CD14-positive monocyte (primary cell): ENCODE measurements around the gene CKM. TPM values are rescaled to one million over a fixed set of nuclear protein-coding genes. Genes with fewer than 3 reads are reported as not detected.
A peak's percentile ranks its signal among the peaks of the same experiment; 100 is the strongest.
"Not testable (repeated sequence)": the region's sequence is repeated elsewhere in the genome, so short reads cannot be mapped to it uniquely, and the experiment has no call there.

Experiments used
- DNase-seq, 3 donors: peaks; one replicate each; pipeline ENCODE4 v3.0.0-alpha.2; 2011 to 2022
- H2AFZ ChIP-seq: 2 replicates; pipeline ENCODE4 v1.6.0; 2012; ENCODE audit warnings: mild to moderate bottlenecking, low read depth, low read length, inconsistent platforms; ENCODE audit not compliant: insufficient read depth, poor library complexity, severe bottlenecking
- H3K27ac ChIP-seq, 2 donors: 1 replicate in 1 of 2; 2 replicates in 1 of 2; pipeline ENCODE4 v1.5.1; 2012 to 2013; ENCODE audit warnings: low read length in 2 of 2, control low read depth in 1 of 2, inconsistent platforms in 1 of 2, low read depth in 1 of 2, mild to moderate bottlenecking in 1 of 2
- H3K27me3 ChIP-seq, 2 donors: one replicate each; pipeline versions ENCODE4 v1.6.0 to v1.6.1; 2011 to 2013; ENCODE audit warnings: low read length in 2 of 2; ENCODE audit not compliant: control insufficient read depth in 2 of 2, insufficient read depth in 2 of 2
- H3K36me3 ChIP-seq, 2 donors: replicated peaks in 1 of 2; 1 replicate in 1 of 2; 2 replicates in 1 of 2; pipeline versions ENCODE4 v1.5.1 to v1.6.1; 2012 to 2013; ENCODE audit warnings: low read length in 2 of 2, control low read depth in 1 of 2, inconsistent platforms in 1 of 2, mild to moderate bottlenecking in 1 of 2; ENCODE audit not compliant: insufficient read depth in 2 of 2, control insufficient read depth in 1 of 2
- H3K4me1 ChIP-seq, 2 donors: 1 replicate in 1 of 2; 2 replicates in 1 of 2; pipeline versions ENCODE4 v1.5.1 to v1.6.1; 2012 to 2013; ENCODE audit warnings: low read length in 2 of 2, control low read depth in 1 of 2, inconsistent platforms in 1 of 2, mild to moderate bottlenecking in 1 of 2, moderate library complexity in 1 of 2; ENCODE audit not compliant: insufficient read depth in 2 of 2, control insufficient read depth in 1 of 2
- H3K4me2 ChIP-seq: replicated peaks from 2 replicates; pipeline ENCODE3; 2012; ENCODE audit warnings: low read length, moderate library complexity, mild to moderate bottlenecking; ENCODE audit not compliant: poor library complexity, severe bottlenecking; ENCODE audit errors: extremely low read depth
- H3K4me3 ChIP-seq, 3 experiments: fragments of 200-600 bp in 1 of 3; sonication (generic) in 1 of 3; replicated peaks in 1 of 3; 1 replicate in 2 of 3; 2 replicates in 1 of 3; pipeline ENCODE4 v1.5.1; 2011 to 2013; ENCODE audit warnings: low read length in 3 of 3, mild to moderate bottlenecking in 3 of 3, control low read depth in 2 of 3, low read depth in 2 of 3, inconsistent platforms in 1 of 3, moderate library complexity in 1 of 3
- H3K79me2 ChIP-seq: 2 replicates; pipeline ENCODE4 v1.6.0; 2012; ENCODE audit warnings: mild to moderate bottlenecking, control low read depth, inconsistent platforms, low read length, moderate library complexity; ENCODE audit not compliant: insufficient read depth
- H3K9ac ChIP-seq: 2 replicates; pipeline ENCODE4 v1.6.0; 2017; ENCODE audit warnings: low read length, mild to moderate bottlenecking; ENCODE audit not compliant: insufficient read depth, poor library complexity, severe bottlenecking
- H3K9me3 ChIP-seq, 2 donors: replicated peaks in 1 of 2; 1 replicate in 1 of 2; 2 replicates in 1 of 2; pipeline versions ENCODE4 v1.5.1 to v1.6.1; 2012 to 2013; ENCODE audit warnings: low read length in 2 of 2, control low read depth in 1 of 2; ENCODE audit not compliant: control insufficient read depth in 1 of 2, insufficient read depth in 1 of 2
- H4K20me1 ChIP-seq: 2 replicates; pipeline ENCODE4 v1.6.0; 2012; ENCODE audit warnings: mild to moderate bottlenecking, low read length, control low read depth, moderate library complexity; ENCODE audit not compliant: insufficient read depth
- H3K27ac Mint-ChIP-seq, 7 donors: one replicate each; pipeline ENCODE4 v1.8.0; 2020; ENCODE audit warnings: mild to moderate bottlenecking in 7 of 7, mixed read lengths in 7 of 7, moderate library complexity in 6 of 7, inconsistent platforms in 2 of 7
- H3K27me3 Mint-ChIP-seq, 3 donors: one replicate each; pipeline ENCODE4 v1.8.0; 2021 to 2022; ENCODE audit warnings: low read depth in 3 of 3, mild to moderate bottlenecking in 3 of 3, mixed read lengths in 3 of 3, moderate library complexity in 3 of 3, inconsistent platforms in 1 of 3
- H3K36me3 Mint-ChIP-seq, 2 donors: one replicate each; pipeline ENCODE4 v1.8.0; 2020; ENCODE audit warnings: mixed read lengths in 2 of 2, inconsistent platforms in 1 of 2, mild to moderate bottlenecking in 1 of 2
- H3K4me1 Mint-ChIP-seq: one replicate; pipeline ENCODE4 v1.8.0; 2020; ENCODE audit warnings: mild to moderate bottlenecking, mixed read lengths
- H3K4me3 Mint-ChIP-seq, 2 donors: one replicate each; pipeline ENCODE4 v1.8.0; 2020; ENCODE audit warnings: mild to moderate bottlenecking in 2 of 2, mixed read lengths in 2 of 2, moderate library complexity in 1 of 2
- H3K9me3 Mint-ChIP-seq, 7 donors: one replicate each; pipeline ENCODE4 v1.8.0; 2020 to 2022; ENCODE audit warnings: mixed read lengths in 7 of 7, mild to moderate bottlenecking in 6 of 7, moderate library complexity in 6 of 7, inconsistent platforms in 2 of 7
- WGBS: methylation state at CpG from one replicate; pipeline ENCODE4 v1.1.5; 2013; ENCODE audit warnings: missing lambda C conversion rate; ENCODE audit not compliant: insufficient coverage; 5-methylcytosine and 5-hydroxymethylcytosine counted together
- intact Hi-C, 2 donors: fragments of 100-400 bp; cut with micrococcal nuclease; formaldehyde crosslinking; loops; one replicate each; pipeline versions ENCODE4 v1.15.0 to v1.15.1; 2023
- polyA plus RNA-seq, 3 donors: library from polyadenylated mRNA; depleted of rRNA in 1 of 3; unstranded in 2 of 3; stranded (reverse) in 1 of 3; fragments of 300-500 nt in 2 of 3; fragments of >200 nt in 1 of 3; fragmentation: Illumina TruSeq in 2 of 3; gene quantifications; 1 replicate in 2 of 3; 2 replicates in 1 of 3; pipeline ENCODE4 v1.2.3, GENCODE V29; 2012 to 2021
- TF ChIP-seq, protein P1 (sequence below): fragments of 200-600 bp; IDR thresholded peaks from one replicate; pipeline ENCODE4 v1.8.0; 2022; ENCODE audit warnings: antibody characterized with exemption, mild to moderate bottlenecking

The CKM gene
- polyA plus RNA-seq, 3 donors = 0.17 to 0.50 (median 0.24) TPM

- H3K27ac Mint-ChIP-seq = peak overlapping the region in 1 of 7 donors; percentile 21
- peak overlapping the region; percentile 34 for H3K4me2 ChIP-seq
- H3K9me3 Mint-ChIP-seq = peaks cover 0 to 4% (median 1%) of the 10 kb centered on the region in 7 donors
- peaks cover 3 to 9% of the 10 kb centered on the region in 2 donors for H3K4me1 ChIP-seq
- intact Hi-C loops = no loop called here
- H3K9ac ChIP-seq = no peak overlapping the region
- WGBS = 4% methylated on average over 17 of the region's 18 CpGs
- H3K4me3 ChIP-seq = peak overlapping the region in 1 of 3 experiments; percentile 14
- H3K36me3 Mint-ChIP-seq = no peaks in the 10 kb centered on the region
- H4K20me1 ChIP-seq = no peaks in the 10 kb centered on the region
- TF ChIP-seq, protein P1, sequence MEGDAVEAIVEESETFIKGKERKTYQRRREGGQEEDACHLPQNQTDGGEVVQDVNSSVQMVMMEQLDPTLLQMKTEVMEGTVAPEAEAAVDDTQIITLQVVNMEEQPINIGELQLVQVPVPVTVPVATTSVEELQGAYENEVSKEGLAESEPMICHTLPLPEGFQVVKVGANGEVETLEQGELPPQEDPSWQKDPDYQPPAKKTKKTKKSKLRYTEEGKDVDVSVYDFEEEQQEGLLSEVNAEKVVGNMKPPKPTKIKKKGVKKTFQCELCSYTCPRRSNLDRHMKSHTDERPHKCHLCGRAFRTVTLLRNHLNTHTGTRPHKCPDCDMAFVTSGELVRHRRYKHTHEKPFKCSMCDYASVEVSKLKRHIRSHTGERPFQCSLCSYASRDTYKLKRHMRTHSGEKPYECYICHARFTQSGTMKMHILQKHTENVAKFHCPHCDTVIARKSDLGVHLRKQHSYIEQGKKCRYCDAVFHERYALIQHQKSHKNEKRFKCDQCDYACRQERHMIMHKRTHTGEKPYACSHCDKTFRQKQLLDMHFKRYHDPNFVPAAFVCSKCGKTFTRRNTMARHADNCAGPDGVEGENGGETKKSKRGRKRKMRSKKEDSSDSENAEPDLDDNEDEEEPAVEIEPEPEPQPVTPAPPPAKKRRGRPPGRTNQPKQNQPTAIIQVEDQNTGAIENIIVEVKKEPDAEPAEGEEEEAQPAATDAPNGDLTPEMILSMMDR = no peak
- no peaks in the 10 kb centered on the region for H3K36me3 ChIP-seq
- H3K27ac ChIP-seq = no peak overlapping the region
- peaks cover 13% of the 10 kb centered on the region for H3K4me1 Mint-ChIP-seq
- H3K9me3 ChIP-seq = no peaks in the 10 kb centered on the region
- H3K27me3 Mint-ChIP-seq = peaks cover 8 to 25% (median 13%) of the 10 kb centered on the region in 3 donors
- peak; percentile 60 to 83 (median 65) for DNase-seq
- peaks cover 0 to 6% of the 10 kb centered on the region in 2 donors for H3K27me3 ChIP-seq
- no peaks in the 10 kb centered on the region for H3K79me2 ChIP-seq
- peak overlapping the region; percentile 73 for H2AFZ ChIP-seq
- H3K4me3 Mint-ChIP-seq = peak overlapping the region; percentile 35 to 41
Observed at GRCh38 chr19:45311621-45312020, 11.1 kb downstream of the CKM start.

GRCh38 chr19:45309322-45309721, 13.4 kb downstream of the CKM start:
- H3K4me3 Mint-ChIP-seq, DNase-seq, H3K27ac ChIP-seq, H3K9me3 Mint-ChIP-seq, H3K4me2 ChIP-seq, H3K27me3 ChIP-seq, H2AFZ ChIP-seq, intact Hi-C loops, H3K36me3 ChIP-seq, H3K36me3 Mint-ChIP-seq, H3K9me3 ChIP-seq, H3K4me3 ChIP-seq, H3K79me2 ChIP-seq, H4K20me1 ChIP-seq, H3K9ac ChIP-seq, H3K4me1 ChIP-seq: not testable (repeated sequence)
- H3K27me3 Mint-ChIP-seq = peaks cover 4 to 17% (median 15%) of the 10 kb centered on the region in 3 donors
- 97% methylated on average over 7 of the region's 8 CpGs for WGBS
- H3K27ac Mint-ChIP-seq = peak overlapping the region in 1 of 7 donors; percentile 16
- H3K4me1 Mint-ChIP-seq = peaks cover 13% of the 10 kb centered on the region
